Vagina (tissue), 2 donors: Measurements from ENCODE around the gene GAB2. TPM values are rescaled to one million over a fixed set of nuclear protein-coding genes. Genes with fewer than 3 reads are reported as not detected.

ENCODE experiments used
- DNase-seq, 2 donors: peaks; one replicate each; pipeline ENCODE4 v3.0.0-alpha.2; 2017; ENCODE audit errors: extremely low spot score in 2 of 2
- H3K27ac ChIP-seq: fragments of 200-600 bp; sonication (generic); one replicate; pipeline ENCODE4 v1.5.1; 2019
- H3K27me3 ChIP-seq: fragments of 200-600 bp; sonication (generic); one replicate; pipeline ENCODE4 v1.5.1; 2019
- H3K36me3 ChIP-seq, 2 donors: fragments of 200-600 bp; sonication (generic); one replicate each; pipeline ENCODE4 v1.5.1; 2017 to 2019
- H3K4me1 ChIP-seq: fragments of 200-600 bp; sonication (generic); one replicate; pipeline ENCODE4 v1.5.1; 2019
- H3K4me3 ChIP-seq, 2 donors: fragments of 200-600 bp; sonication (generic); 1 replicate in 1 of 2; 2 replicates in 1 of 2; pipeline ENCODE4 v1.5.1; 2016 to 2019
- H3K9me3 ChIP-seq: fragments of 200-600 bp; sonication (generic); one replicate; pipeline ENCODE4 v1.5.1; 2019
- CTCF ChIP-seq, 3 experiments: fragments of 450-650 bp in 2 of 3; fragments of 200-600 bp in 1 of 3; sonication (generic) in 1 of 3; IDR thresholded peaks; one replicate each; pipeline ENCODE4 v1.5.1; 2017 to 2019; ENCODE audit warnings: antibody characterized with exemption in 3 of 3, mild to moderate bottlenecking in 2 of 3, moderate library complexity in 2 of 3
- POLR2A ChIP-seq, 2 donors: fragments of 450-650 bp; IDR thresholded peaks; one replicate each; pipeline ENCODE4 v1.6.1; 2017; ENCODE audit warnings: antibody characterized with exemption in 2 of 2, mild to moderate bottlenecking in 2 of 2, moderate library complexity in 2 of 2
- POLR2AphosphoS5 ChIP-seq, 2 donors: sonication (generic); formaldehyde crosslinking; IDR thresholded peaks; one replicate each; pipeline ENCODE4 v1.9.0; 2017; ENCODE audit warnings: antibody characterized with exemption in 2 of 2, mild to moderate bottlenecking in 2 of 2, low read depth in 1 of 2; ENCODE audit not compliant: insufficient read depth in 1 of 2
- intact Hi-C: fragments of 100-400 bp; cut with DNase I; formaldehyde crosslinking; loops from one replicate; pipeline ENCODE4 v1.15.1; 2023
- total RNA-seq: library from RNA; depleted of rRNA; stranded (reverse); fragments of >200 nt; gene quantifications from one replicate; pipeline ENCODE4 v1.2.3, GENCODE V29; 2016

The GAB2 gene
- total RNA-seq, 1 donor from 2014 or later = 24.6 TPM

DNA sequence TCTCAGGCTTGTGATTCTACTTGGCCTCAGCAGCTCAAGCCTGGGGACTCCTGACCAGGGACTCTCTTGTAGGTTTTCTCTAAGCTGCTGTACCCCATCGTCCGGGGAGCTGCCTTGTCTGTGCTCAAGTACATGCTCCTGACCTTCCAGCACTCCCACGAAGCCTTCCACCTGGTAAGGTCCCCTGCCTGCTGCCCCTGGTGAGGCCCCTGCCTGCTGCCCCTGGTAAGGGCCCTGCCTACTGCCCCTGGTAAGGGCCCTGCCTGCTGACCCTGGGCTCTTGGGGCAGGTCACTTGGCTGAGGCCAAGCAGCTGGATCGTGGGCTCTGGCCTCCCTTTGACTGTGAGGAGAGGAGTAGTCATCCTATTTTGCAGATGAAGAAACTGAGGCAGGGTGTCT is 217.6 kb downstream of the GAB2 start:
- no peaks in the 10 kb centered on the region for H3K27me3 ChIP-seq
- no peak overlapping the region for H3K27ac ChIP-seq
- H3K4me3 ChIP-seq = no peak overlapping the region
- DNase-seq = no peak
- intact Hi-C loops = no loop called here
- no peaks in the 10 kb centered on the region for H3K36me3 ChIP-seq
- TF ChIP-seq CTCF (IDR thresholded peaks at IDR 0.05) (no peak), POLR2A (IDR thresholded peaks at IDR 0.05) (no peak), POLR2AphosphoS5 (IDR thresholded peaks at IDR 0.05; ENCODE audit: insufficient read depth in 1 of 2, low read depth in 1 of 2) (no peak)
- H3K4me1 ChIP-seq = peaks cover 13% of the 10 kb centered on the region
- no peaks in the 10 kb centered on the region for H3K9me3 ChIP-seq

DNA sequence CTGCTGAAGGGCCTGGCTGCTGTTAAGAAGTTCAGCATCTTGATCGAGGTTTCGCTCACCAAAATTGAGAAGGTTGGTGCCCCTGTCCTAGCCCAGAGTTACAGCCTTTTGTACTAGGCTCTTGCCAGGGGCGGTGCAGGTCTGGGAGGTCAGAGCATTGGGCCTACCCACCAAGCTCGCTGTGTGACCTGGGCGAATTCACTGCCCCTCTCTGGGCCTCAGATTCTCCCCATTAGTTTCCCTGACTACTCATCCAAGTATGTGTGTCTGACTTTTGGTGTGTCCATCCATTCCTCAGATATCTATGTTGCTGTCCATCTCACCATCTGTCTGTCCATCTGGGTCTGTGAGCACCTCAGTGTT is 218.0 kb downstream of the GAB2 start:
- no peak overlapping the region for H3K4me3 ChIP-seq
- H3K27me3 ChIP-seq = no peaks in the 10 kb centered on the region
- H3K9me3 ChIP-seq = no peaks in the 10 kb centered on the region
- intact Hi-C loops = no loop called here
- no peak for TF ChIP-seq POLR2A (IDR thresholded peaks at IDR 0.05)
- TF ChIP-seq POLR2AphosphoS5 (IDR thresholded peaks at IDR 0.05; ENCODE audit: insufficient read depth in 1 of 2, low read depth in 1 of 2) = no peak
- TF ChIP-seq CTCF (IDR thresholded peaks at IDR 0.05) = no peak
- H3K27ac ChIP-seq = no peak overlapping the region
- H3K4me1 ChIP-seq = peaks cover 16% of the 10 kb centered on the region
- no peaks in the 10 kb centered on the region for H3K36me3 ChIP-seq
- no peak for DNase-seq

GRCh38 chr11:78199015-78199652 is 218.5 kb downstream of the GAB2 start:
- DNase-seq = no peak
- no peaks in the 10 kb centered on the region for H3K9me3 ChIP-seq
- no peak overlapping the region for H3K27ac ChIP-seq
- no peak overlapping the region for H3K4me3 ChIP-seq
- intact Hi-C loops = no loop called here
- peaks cover 16% of the 10 kb centered on the region for H3K4me1 ChIP-seq
- no peaks in the 10 kb centered on the region for H3K36me3 ChIP-seq
- no peaks in the 10 kb centered on the region for H3K27me3 ChIP-seq
- no peak for TF ChIP-seq POLR2AphosphoS5 (IDR thresholded peaks at IDR 0.05; ENCODE audit: insufficient read depth in 1 of 2, low read depth in 1 of 2)
- no peak for TF ChIP-seq CTCF (IDR thresholded peaks at IDR 0.05)
- no peak for TF ChIP-seq POLR2A (IDR thresholded peaks at IDR 0.05)

GRCh38 chr11:78197816-78198215 is 219.8 kb downstream of the GAB2 start:
- TF ChIP-seq POLR2A (IDR thresholded peaks at IDR 0.05) (no peak), CTCF (IDR thresholded peaks at IDR 0.05) (no peak), POLR2AphosphoS5 (IDR thresholded peaks at IDR 0.05; ENCODE audit: insufficient read depth in 1 of 2, low read depth in 1 of 2) (no peak)
- Histone ChIP-seq H3K27ac (no peak overlapping the region), H3K4me1 (peaks cover 20% of the 10 kb centered on the region), H3K4me3 (no peak overlapping the region), H3K27me3 (no peaks in the 10 kb centered on the region), H3K9me3 (no peaks in the 10 kb centered on the region), H3K36me3 (no peaks in the 10 kb centered on the region)
- intact Hi-C loops = no loop called here
- no peak for DNase-seq

DNA sequence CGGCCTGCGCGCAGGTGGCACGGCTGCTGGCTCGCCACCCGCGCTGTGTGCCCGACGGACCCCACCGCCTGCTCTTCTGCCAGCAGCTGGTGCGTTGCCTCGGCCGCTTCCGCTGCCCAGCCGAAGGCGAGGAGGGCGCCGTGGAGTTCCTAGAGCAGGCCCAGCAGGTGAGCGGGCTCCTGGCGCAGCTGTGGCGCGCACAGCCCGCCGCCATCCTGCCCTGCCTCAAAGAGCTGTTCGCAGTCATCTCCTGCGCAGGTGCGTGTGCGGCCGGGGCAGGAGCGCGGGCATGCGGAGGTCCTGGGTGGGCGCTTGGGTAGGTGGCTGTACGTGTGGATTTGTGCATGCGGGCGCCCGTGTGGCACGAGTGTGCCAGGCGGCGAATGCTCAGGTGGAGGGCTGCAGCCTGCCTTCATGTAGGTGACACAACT is 220.9 kb downstream of the GAB2 start:
- no peak for DNase-seq

More for the DNA sequence above, 220.9 kb downstream of the GAB2 start:
- Histone ChIP-seq H3K9me3 (no peaks in the 10 kb centered on the region), H3K4me1 (peaks cover 28% of the 10 kb centered on the region), H3K36me3 (no peaks in the 10 kb centered on the region), H3K27ac (no peak overlapping the region), H3K4me3 (no peak overlapping the region), H3K27me3 (no peaks in the 10 kb centered on the region)
- intact Hi-C loops = no loop called here
- TF ChIP-seq POLR2AphosphoS5 (IDR thresholded peaks at IDR 0.05; ENCODE audit: insufficient read depth in 1 of 2, low read depth in 1 of 2) = no peak
- TF ChIP-seq CTCF (IDR thresholded peaks at IDR 0.05) = no peak
- no peak for TF ChIP-seq POLR2A (IDR thresholded peaks at IDR 0.05)
